Aorta (tissue), 5 donors: ENCODE data around the gene LSAMP. TPM values are rescaled to one million over a fixed set of nuclear protein-coding genes. Genes with fewer than 3 reads are reported as not detected.
"Not testable (repeated sequence)": the region's sequence is repeated elsewhere in the genome, so short reads cannot be mapped to it uniquely, and the experiment has no call there.

Experiments used
- ATAC-seq: fragments of 200-7000 bp; cut with Tn5 transposase; one replicate; pipeline ENCODE4 v1.9.1; 2022; ENCODE audit warnings: moderate library complexity; ENCODE audit not compliant: low FRiP score
- DNase-seq, 2 donors: peaks; one replicate each; pipeline ENCODE4 v3.0.0-alpha.2; 2020
- H3K27ac ChIP-seq, 2 donors: one replicate each; pipeline ENCODE4 v1.5.1; 2013; ENCODE audit warnings: low read length in 2 of 2, mild to moderate bottlenecking in 2 of 2, moderate library complexity in 2 of 2, control low read depth in 1 of 2, inconsistent platforms in 1 of 2, low read depth in 1 of 2
- H3K27me3 ChIP-seq, 2 donors: one replicate each; pipeline ENCODE4 v1.6.1; 2013; ENCODE audit warnings: control low read depth in 1 of 2, low read length in 1 of 2, mild to moderate bottlenecking in 1 of 2, moderate library complexity in 1 of 2; ENCODE audit not compliant: insufficient read depth in 2 of 2, control insufficient read depth in 1 of 2
- H3K36me3 ChIP-seq, 2 donors: one replicate each; pipeline ENCODE4 v1.6.1; 2013; ENCODE audit warnings: control low read depth in 1 of 2, low read length in 1 of 2, mild to moderate bottlenecking in 1 of 2; ENCODE audit not compliant: insufficient read depth in 2 of 2, control insufficient read depth in 1 of 2
- H3K4me1 ChIP-seq, 2 donors: one replicate each; pipeline ENCODE4 v1.6.1; 2013; ENCODE audit warnings: low read length in 2 of 2, control low read depth in 1 of 2, mild to moderate bottlenecking in 1 of 2, moderate library complexity in 1 of 2; ENCODE audit not compliant: insufficient read depth in 2 of 2, control insufficient read depth in 1 of 2
- H3K4me3 ChIP-seq, 2 donors: one replicate each; pipeline ENCODE4 v1.5.1; 2013; ENCODE audit warnings: low read length in 2 of 2, control low read depth in 1 of 2, mild to moderate bottlenecking in 1 of 2
- H3K9me3 ChIP-seq: one replicate; pipeline ENCODE4 v1.6.1; 2013; ENCODE audit warnings: mild to moderate bottlenecking, low read length; ENCODE audit not compliant: control insufficient read depth
- WGBS, 2 donors: extraction: QIAGEN DNeasy Blood & Tissue Kit; methylation state at CpG; one replicate each; pipeline ENCODE4 v1.1.7; 2013; 5-methylcytosine and 5-hydroxymethylcytosine counted together
- intact Hi-C, 2 donors: fragments of 100-400 bp; cut with DNase I; formaldehyde crosslinking; loops; one replicate each; pipeline versions ENCODE4 v1.14.2 to v1.15.0; 2022
- polyA plus RNA-seq, 2 donors: library from polyadenylated mRNA; stranded (reverse); fragments of 200-250 nt; gene quantifications; one replicate each; pipeline ENCODE4 v1.2.3, GENCODE V29; 2013
- total RNA-seq, 2 donors: library from RNA; stranded (reverse); fragmentation: NEBNext Ultra II Directional; extraction: Animal tissue kit (Norgen Biotek cat#: 25700); gene quantifications; one replicate each; pipeline ENCODE4 v1.2.1, GENCODE V29; 2021
- donor health status: healthy with polysubstance abuse.
- donor health status: Bipolar disorder and iron deficiency.
- donor health status: DM: no; HTN: no; CAD: no.
- donor health status: DM: no; HTN: no; CAD: no.
- donor health status: DM: yes; HTN: yes; CAD: no.

Gene LSAMP
- total and polyA plus RNA-seq, 4 donors: 0.38 to 7.8 (median 0.88) TPM; not detected in 1

GRCh38 chr3:115845986-115846385 is 599.3 kb downstream of the LSAMP start:
- no peaks in the 10 kb centered on the region for H3K4me1 ChIP-seq
- no peak for ATAC-seq
- WGBS, 2 donors: 49% methylated on average over 1 of the region's 1 CpG
- H3K9me3 ChIP-seq: no peaks in the 10 kb centered on the region
- DNase-seq: no peak
- H3K4me3 ChIP-seq: no peak overlapping the region
- intact Hi-C loops: no loop called here
- H3K36me3 ChIP-seq: no peaks in the 10 kb centered on the region
- no peaks in the 10 kb centered on the region for H3K27me3 ChIP-seq
- no peak overlapping the region for H3K27ac ChIP-seq

GRCh38 chr3:115844729-115845128 is 600.6 kb downstream of the LSAMP start:
- H3K4me3 ChIP-seq, H3K27me3 ChIP-seq, H3K9me3 ChIP-seq, H3K4me1 ChIP-seq, H3K36me3 ChIP-seq, H3K27ac ChIP-seq, ATAC-seq, intact Hi-C loops, DNase-seq: not testable (repeated sequence)
- 85 to 98% methylated on average over 5 of the region's 5 CpGs for WGBS, 2 donors

- H3K4me3 ChIP-seq: no peak overlapping the region
- no peak for ATAC-seq
- 80 to 88% methylated on average over 1 of the region's 1 CpG for WGBS, 2 donors
- H3K36me3 ChIP-seq: no peaks in the 10 kb centered on the region
- no peaks in the 10 kb centered on the region for H3K9me3 ChIP-seq
- H3K4me1 ChIP-seq: no peaks in the 10 kb centered on the region
- H3K27me3 ChIP-seq: no peaks in the 10 kb centered on the region
- intact Hi-C loops: no loop called here
- no peak for DNase-seq
- no peak overlapping the region for H3K27ac ChIP-seq
Observed at GRCh38 chr3:115843206-115843605, 602.1 kb downstream of the LSAMP start.

GRCh38 chr3:115839246-115839645 is 606.0 kb downstream of the LSAMP start:
- Histone ChIP-seq H3K9me3 (no peaks in the 10 kb centered on the region), H3K4me3 (no peak overlapping the region), H3K27ac (no peak overlapping the region), H3K4me1 (no peaks in the 10 kb centered on the region), H3K36me3 (no peaks in the 10 kb centered on the region), H3K27me3 (no peaks in the 10 kb centered on the region)
- no peak for ATAC-seq
- intact Hi-C loops: no loop called here
- no peak for DNase-seq

GRCh38 chr3:115838786-115839185 is 606.5 kb downstream of the LSAMP start:
- ATAC-seq: no peak
- WGBS, 2 donors: 95 to 96% methylated on average over 8 of the region's 8 CpGs
- no peak for DNase-seq
- Histone ChIP-seq H3K27ac (no peak overlapping the region), H3K4me1 (no peaks in the 10 kb centered on the region), H3K27me3 (no peaks in the 10 kb centered on the region), H3K36me3 (no peaks in the 10 kb centered on the region), H3K9me3 (no peaks in the 10 kb centered on the region), H3K4me3 (no peak overlapping the region)
- intact Hi-C loops: no loop called here

DNA sequence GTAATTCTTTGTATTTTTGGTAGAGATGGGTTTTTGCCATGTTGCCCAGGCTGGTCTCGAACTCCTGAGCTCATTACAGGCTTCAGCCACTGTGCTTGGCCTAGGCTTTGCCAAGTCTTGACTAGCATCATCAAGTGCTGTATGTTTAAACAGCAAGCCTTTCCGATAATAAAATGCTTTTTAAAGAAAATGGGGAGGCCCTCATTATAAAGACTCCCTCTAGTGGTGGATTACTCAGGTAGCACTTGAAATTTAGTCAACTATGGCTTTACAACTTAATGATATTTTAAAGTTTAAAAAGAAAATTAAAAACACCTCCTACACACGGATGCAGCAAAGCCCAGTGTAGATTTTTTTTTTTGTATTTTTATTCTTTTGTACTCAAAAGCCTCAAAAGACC is 608.3 kb downstream of the LSAMP start:
- no peaks in the 10 kb centered on the region for H3K9me3 ChIP-seq
- 52% methylated on average over 3 of the region's 3 CpGs for WGBS, 2 donors
- DNase-seq: no peak
- H3K36me3 ChIP-seq: no peaks in the 10 kb centered on the region
- no peak overlapping the region for H3K27ac ChIP-seq
- no peaks in the 10 kb centered on the region for H3K27me3 ChIP-seq
- no peak for ATAC-seq
- intact Hi-C loops: no loop called here
- H3K4me3 ChIP-seq: no peak overlapping the region
- no peaks in the 10 kb centered on the region for H3K4me1 ChIP-seq

- ATAC-seq (no peak), DNase-seq (no peak)
- WGBS, 2 donors: 94 to 95% methylated on average over 4 of the region's 4 CpGs
- Histone ChIP-seq H3K4me1 (no peaks in the 10 kb centered on the region), H3K27ac (no peak overlapping the region), H3K27me3 (no peaks in the 10 kb centered on the region), H3K36me3 (no peaks in the 10 kb centered on the region), H3K9me3 (no peaks in the 10 kb centered on the region), H3K4me3 (no peak overlapping the region)
- intact Hi-C loops: no loop called here
Observed at GRCh38 chr3:115835946-115836345, 609.3 kb downstream of the LSAMP start.

GRCh38 chr3:115834068-115834467 is 611.2 kb downstream of the LSAMP start:
- ATAC-seq (no peak), DNase-seq (no peak)
- Histone ChIP-seq H3K27ac (no peak overlapping the region), H3K36me3 (no peaks in the 10 kb centered on the region), H3K4me1 (no peaks in the 10 kb centered on the region), H3K27me3 (no peaks in the 10 kb centered on the region), H3K4me3 (no peak overlapping the region), H3K9me3 (no peaks in the 10 kb centered on the region)
- intact Hi-C loops: no loop called here
- WGBS, 2 donors: 88 to 95% methylated on average over 1 of the region's 1 CpG

DNA sequence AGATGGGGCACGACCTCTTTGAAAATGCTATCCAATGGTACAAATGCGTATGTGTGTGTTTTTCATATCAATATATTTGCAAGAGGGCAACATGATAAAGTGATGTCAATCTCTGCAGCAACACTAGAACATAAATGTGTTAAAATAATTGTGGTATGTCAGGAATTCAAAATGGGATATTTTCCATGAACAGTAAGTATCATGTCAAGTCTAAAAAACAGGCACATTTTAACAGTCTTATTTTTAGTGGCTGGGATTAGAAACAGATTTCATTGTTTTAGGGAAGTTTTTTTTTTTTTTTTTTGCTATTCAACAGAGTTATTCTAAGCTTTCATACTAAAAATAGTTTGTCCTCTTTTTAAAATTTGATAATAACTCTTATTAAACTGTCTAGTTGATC is 612.2 kb downstream of the LSAMP start:
- Histone ChIP-seq H3K4me1 (no peaks in the 10 kb centered on the region), H3K9me3 (no peaks in the 10 kb centered on the region), H3K36me3 (no peaks in the 10 kb centered on the region), H3K4me3 (no peak overlapping the region), H3K27me3 (no peaks in the 10 kb centered on the region), H3K27ac (no peak overlapping the region)
- no peak for ATAC-seq
- DNase-seq: no peak
- whole genome bisulfite sequencing, 2 donors: 45 to 68% methylated on average over 2 of the region's 2 CpGs
- intact Hi-C loops: no loop called here
